HEK293 (cell line): Measurements from ENCODE around the gene KANK3.

ENCODE experiments used
- CTCF ChIA-PET: fragments of 350-600 bp; formaldehyde crosslinking; extraction: SDS; loops from one replicate; lab custom pipeline; 2021; ENCODE audit warnings: antibody characterized with exemption; lab: Yijun Ruan, JAX
- POLR2A ChIA-PET: fragments of 300-600 bp; formaldehyde crosslinking; extraction: SDS; loops from one replicate; lab custom pipeline; 2020; ENCODE audit warnings: antibody characterized with exemption, inconsistent platforms; lab: Yijun Ruan, JAX
- H3K27ac ChIP-seq: fragments of 200-500 bp; sonication (Bioruptor generic); 2 replicates; pipeline ENCODE4 v1.5.1; 2014; ENCODE audit warnings: low read depth, low read length, control low read depth, inconsistent platforms; ENCODE audit errors: extremely low read depth
- H3K36me3 ChIP-seq, 2 experiments: fragments of 200-500 bp in 1 of 2; sonication (Bioruptor generic) in 1 of 2; 1 replicate in 1 of 2; 2 replicates in 1 of 2; pipeline ENCODE4 v1.5.1; 2014 to 2017; ENCODE audit warnings: inconsistent platforms in 2 of 2, low read length in 2 of 2; ENCODE audit not compliant: control insufficient read depth in 2 of 2, insufficient read depth in 1 of 2
- H3K4me1 ChIP-seq: fragments of 200-500 bp; sonication (Bioruptor generic); 2 replicates; pipeline ENCODE4 v1.5.1; 2014; ENCODE audit warnings: mild to moderate bottlenecking, low read length, inconsistent platforms; ENCODE audit not compliant: control insufficient read depth, insufficient read depth
- H3K4me3 ChIP-seq: 2 replicates; pipeline ENCODE4 v1.5.1; 2011; ENCODE audit warnings: low read depth, mild to moderate bottlenecking, control low read depth, low read length, moderate library complexity
- H3K9me3 ChIP-seq: fragments of 200-500 bp; sonication (Bioruptor generic); 2 replicates; pipeline ENCODE4 v1.5.1; 2014; ENCODE audit warnings: low read depth, low read length, inconsistent platforms; ENCODE audit not compliant: control insufficient read depth, insufficient read depth
- EGR2 ChIP-seq: fragments of 450-650 bp; formaldehyde crosslinking; IDR thresholded peaks from 2 replicates; pipeline ENCODE4 v1.5.1; 2016; ENCODE audit warnings: low read depth, missing biosample characterization, missing genetic modification characterization
- GLIS1 ChIP-seq: fragments of 450-650 bp; formaldehyde crosslinking; IDR thresholded peaks from 2 replicates; pipeline ENCODE4 v1.5.1; 2016; ENCODE audit warnings: missing biosample characterization, missing genetic modification characterization
- KLF10 ChIP-seq: fragments of 450-650 bp; IDR thresholded peaks from 2 replicates; pipeline ENCODE4 v1.5.1; 2018; ENCODE audit warnings: missing biosample characterization, mild to moderate bottlenecking, missing genetic modification characterization
- KLF16 ChIP-seq: fragments of 450-650 bp; formaldehyde crosslinking; IDR thresholded peaks from 2 replicates; pipeline ENCODE4 v1.5.1; 2017; ENCODE audit warnings: missing biosample characterization, missing genetic modification characterization
- MZF1 ChIP-seq: fragments of 450-650 bp; formaldehyde crosslinking; IDR thresholded peaks from 2 replicates; pipeline ENCODE4 v1.5.1; 2017; ENCODE audit warnings: missing biosample characterization, missing genetic modification characterization, borderline replicate concordance
- OVOL3 ChIP-seq: fragments of 450-650 bp; formaldehyde crosslinking; IDR thresholded peaks from 2 replicates; pipeline ENCODE4 v1.5.1; 2016; ENCODE audit warnings: missing biosample characterization, missing genetic modification characterization
- SP3 ChIP-seq: fragments of 450-650 bp; formaldehyde crosslinking; IDR thresholded peaks from 2 replicates; pipeline ENCODE4 v1.5.1; 2016; ENCODE audit warnings: missing biosample characterization, missing genetic modification characterization
- SP7 ChIP-seq: fragments of 450-650 bp; formaldehyde crosslinking; IDR thresholded peaks from 2 replicates; pipeline ENCODE4 v1.5.1; 2016; ENCODE audit warnings: missing biosample characterization, missing genetic modification characterization
- ZBTB20 ChIP-seq: fragments of 450-650 bp; formaldehyde crosslinking; IDR thresholded peaks from 2 replicates; pipeline ENCODE4 v1.5.1; 2016; ENCODE audit warnings: missing biosample characterization, missing genetic modification characterization
- ZBTB26 ChIP-seq: fragments of 450-650 bp; formaldehyde crosslinking; optimal IDR thresholded peaks from 2 replicates; pipeline ENCODE3; 2016; ENCODE audit warnings: missing biosample characterization, mild to moderate bottlenecking, missing genetic modification characterization
- ZBTB44 ChIP-seq: fragments of 450-650 bp; IDR thresholded peaks from 2 replicates; pipeline ENCODE4 v1.5.1; 2018; ENCODE audit warnings: missing biosample characterization, mild to moderate bottlenecking, missing genetic modification characterization
- ZBTB49 ChIP-seq: fragments of 450-650 bp; formaldehyde crosslinking; IDR thresholded peaks from 2 replicates; pipeline ENCODE4 v1.5.1; 2016; ENCODE audit warnings: missing biosample characterization, missing genetic modification characterization, low read depth
- ZBTB8A ChIP-seq: fragments of 450-650 bp; formaldehyde crosslinking; IDR thresholded peaks from 2 replicates; pipeline ENCODE4 v1.5.1; 2016; ENCODE audit warnings: missing biosample characterization, missing genetic modification characterization
- ZFHX2 ChIP-seq: fragments of 450-650 bp; formaldehyde crosslinking; conservative IDR thresholded peaks from 2 replicates; pipeline ENCODE4 v1.5.1; 2016; ENCODE audit warnings: missing biosample characterization, missing genetic modification characterization
- ZNF138 ChIP-seq: fragments of 450-650 bp; formaldehyde crosslinking; IDR thresholded peaks from 2 replicates; pipeline ENCODE4 v1.5.1; 2016; ENCODE audit warnings: missing biosample characterization, missing genetic modification characterization, borderline replicate concordance
- ZNF148 ChIP-seq: fragments of 450-650 bp; formaldehyde crosslinking; IDR thresholded peaks from 2 replicates; pipeline ENCODE4 v1.5.0; 2017; ENCODE audit warnings: missing biosample characterization, missing genetic modification characterization, borderline replicate concordance
- ZNF169 ChIP-seq: fragments of 450-650 bp; formaldehyde crosslinking; IDR thresholded peaks from 2 replicates; pipeline ENCODE4 v1.5.1; 2016; ENCODE audit warnings: missing biosample characterization, missing genetic modification characterization
- ZNF24 ChIP-seq: fragments of 450-650 bp; formaldehyde crosslinking; IDR thresholded peaks from 2 replicates; pipeline ENCODE4 v1.5.1; 2016; ENCODE audit warnings: missing biosample characterization, missing genetic modification characterization
- ZNF248 ChIP-seq: fragments of 450-650 bp; formaldehyde crosslinking; IDR thresholded peaks from 2 replicates; pipeline ENCODE4 v1.5.1; 2017; ENCODE audit warnings: missing biosample characterization, missing genetic modification characterization
- ZNF266 ChIP-seq: fragments of 450-650 bp; formaldehyde crosslinking; IDR thresholded peaks from 2 replicates; pipeline ENCODE4 v1.5.1; 2016; ENCODE audit warnings: missing biosample characterization, missing genetic modification characterization, low read depth
- ZNF302 ChIP-seq: fragments of 450-650 bp; formaldehyde crosslinking; IDR thresholded peaks from 2 replicates; pipeline ENCODE4 v1.5.1; 2016; ENCODE audit warnings: missing biosample characterization, missing genetic modification characterization, low read depth
- ZNF391 ChIP-seq: fragments of 450-650 bp; formaldehyde crosslinking; IDR thresholded peaks from 2 replicates; pipeline ENCODE4 v1.5.1; 2016; ENCODE audit warnings: low read depth, missing biosample characterization, missing genetic modification characterization, borderline replicate concordance
- ZNF394 ChIP-seq: fragments of 450-650 bp; formaldehyde crosslinking; IDR thresholded peaks from 2 replicates; pipeline ENCODE4 v1.5.1; 2016; ENCODE audit warnings: missing biosample characterization, missing genetic modification characterization, mild to moderate bottlenecking, moderate library complexity, borderline replicate concordance
- ZNF404 ChIP-seq: fragments of 450-650 bp; formaldehyde crosslinking; IDR thresholded peaks from 2 replicates; pipeline ENCODE4 v1.5.1; 2017; ENCODE audit warnings: missing biosample characterization, missing genetic modification characterization
- ZNF473 ChIP-seq: fragments of 450-650 bp; formaldehyde crosslinking; IDR thresholded peaks from 2 replicates; pipeline ENCODE4 v1.5.1; 2017; ENCODE audit warnings: missing biosample characterization, missing genetic modification characterization
- ZNF544 ChIP-seq: fragments of 450-650 bp; formaldehyde crosslinking; IDR thresholded peaks from 2 replicates; pipeline ENCODE4 v1.5.0; 2017; ENCODE audit warnings: missing biosample characterization, missing genetic modification characterization
- ZNF548 ChIP-seq: fragments of 450-650 bp; formaldehyde crosslinking; IDR thresholded peaks from 2 replicates; pipeline ENCODE4 v1.5.1; 2016; ENCODE audit warnings: missing biosample characterization, missing genetic modification characterization
- ZNF560 ChIP-seq: fragments of 450-650 bp; formaldehyde crosslinking; IDR thresholded peaks from 2 replicates; pipeline ENCODE4 v1.5.1; 2017; ENCODE audit warnings: missing biosample characterization, missing genetic modification characterization, borderline replicate concordance
- ZNF701 ChIP-seq: fragments of 450-650 bp; formaldehyde crosslinking; IDR thresholded peaks from 2 replicates; pipeline ENCODE4 v1.5.1; 2016; ENCODE audit warnings: missing biosample characterization, missing genetic modification characterization
- ZNF776 ChIP-seq: fragments of 450-650 bp; formaldehyde crosslinking; IDR thresholded peaks from 2 replicates; pipeline ENCODE4 v1.5.0; 2017; ENCODE audit warnings: missing biosample characterization, missing genetic modification characterization, borderline replicate concordance
- ZNF785 ChIP-seq: fragments of 450-650 bp; formaldehyde crosslinking; IDR thresholded peaks from 2 replicates; pipeline ENCODE4 v1.5.1; 2016; ENCODE audit warnings: missing biosample characterization, missing genetic modification characterization
- ZNF792 ChIP-seq: fragments of 450-650 bp; formaldehyde crosslinking; IDR thresholded peaks from 2 replicates; pipeline ENCODE4 v1.5.1; 2016; ENCODE audit warnings: missing biosample characterization, missing genetic modification characterization

Gene KANK3

GRCh38 chr19:8304841-8305621 is 38.0 kb downstream of the KANK3 start:
- H3K36me3 ChIP-seq, result peaks cover 0 to 26% of the 10 kb centered on the region in 2 experiments; a peak in 2 of 3 replicates
- H3K4me1 ChIP-seq, result no peaks in the 10 kb centered on the region
- no peak overlapping the region for H3K27ac ChIP-seq
- no peaks in the 10 kb centered on the region for H3K9me3 ChIP-seq
- no peak overlapping the region for H3K4me3 ChIP-seq
- POLR2A ChIA-PET, result interaction anchor here (0.6 to 1.1 kb wide), 4 partner anchors 9 to 57 kb away, joined by 3 to 4 read pairs (median 4); partner anchors contain the start of genes NDUFA7 and RPS28
- CTCF ChIA-PET, result interaction anchor here (0.5 to 0.7 kb wide), 4 partner anchors 36 to 484 kb away, joined by 3 to 4 read pairs (median 4); no protein-coding TSS in a partner anchor
- TF ChIP-seq ZNF394 (tag by site-specific recombination) (no peak), ZNF24 (tag by site-specific recombination) (no peak), ZNF138 (no peak), ZNF701 (no peak), ZNF266 (tag by site-specific recombination) (no peak), ZNF544 (no peak), ZNF248 (tag by site-specific recombination) (no peak), OVOL3 (no peak), ZNF148 (no peak), SP7 (tag by site-specific recombination) (no peak), ZBTB8A (tag by site-specific recombination) (no peak), SP3 (tag by site-specific recombination) (peak; percentile 63), MZF1 (tag by site-specific recombination) (no peak), KLF10 (tag by site-specific recombination) (no peak), ZBTB44 (tag by site-specific recombination) (no peak), ZNF473 (tag by site-specific recombination) (no peak), ZBTB49 (tag by site-specific recombination) (no peak), ZNF776 (tag by site-specific recombination) (no peak), ZFHX2 (tag by site-specific recombination) (no peak), ZNF404 (no peak), ZNF548 (no peak), ZNF391 (tag by site-specific recombination) (no peak), ZNF169 (tag by site-specific recombination) (no peak), ZBTB20 (tag by site-specific recombination) (no peak), ZNF785 (tag by site-specific recombination) (no peak), ZBTB26 (tag by site-specific recombination) (peak; percentile 12), ZNF302 (no peak), EGR2 (tag by site-specific recombination) (0 out of 2 replicates have a peak, but pooled peaks have one; percentile 11), KLF16 (no peak), GLIS1 (tag by site-specific recombination) (no peak), ZNF560 (tag by site-specific recombination) (no peak), ZNF792 (no peak)
